Activated CD4-positive, alpha-beta T cell treated with anti-CD3 and anti-CD28 coated beads, Interleukin-2, amount 50 U/mL, for 24 hours (primary cell): ENCODE results near the gene METAP1.
"Not testable (repeated sequence)": the region's sequence is repeated elsewhere in the genome, so short reads cannot be mapped to it uniquely, and the experiment has no call there.

Source experiments
- DNase-seq, 2 donors: peaks; one replicate each; pipeline ENCODE4 v3.0.0-alpha.2; 2020; ENCODE audit warnings: low read depth in 1 of 2, low spot score in 1 of 2

METAP1 gene

GRCh38 chr4:98995183-98996055, at the start of gene METAP1:
Gene METAP1 (plus strand): TSS chr4:98995721. CDS start chr4:98995754, 33 bp downstream.
- peak; percentile 88 to 90 for DNase-seq

GRCh38 chr4:98946359-98946758, 49.2 kb upstream of the METAP1 start:
- DNase-seq, result no peak

GRCh38 chr4:98950925-98951324, 44.6 kb upstream of the METAP1 start:
- DNase-seq, result no peak

GRCh38 chr4:98951710-98952109, 43.8 kb upstream of the METAP1 start:
- no peak for DNase-seq

GRCh38 chr4:98955229-98955628, 40.3 kb upstream of the METAP1 start:
- DNase-seq, result no peak

GRCh38 chr4:98958065-98958464, 37.5 kb upstream of the METAP1 start:
- DNase-seq, result no peak

GRCh38 chr4:98959411-98959810, 36.1 kb upstream of the METAP1 start:
- DNase-seq, result no peak

GRCh38 chr4:98961770-98962169, 33.8 kb upstream of the METAP1 start:
- no peak for DNase-seq

GRCh38 chr4:98963538-98964433, 31.7 kb upstream of the METAP1 start:
- DNase-seq, result no peak

GRCh38 chr4:98966926-98967325, 28.6 kb upstream of the METAP1 start:
- no peak for DNase-seq

GRCh38 chr4:98967786-98968329, 27.7 kb upstream of the METAP1 start:
- DNase-seq, result no peak

GRCh38 chr4:98969878-98970785, 25.4 kb upstream of the METAP1 start:
- DNase-seq, result no peak

GRCh38 chr4:98976716-98977115, 18.8 kb upstream of the METAP1 start:
- no peak for DNase-seq

GRCh38 chr4:98977557-98977956, 18.0 kb upstream of the METAP1 start:
- DNase-seq, result no peak

GRCh38 chr4:98987720-98988119, 7.8 kb upstream of the METAP1 start:
- DNase-seq, result no peak

- not testable (repeated sequence) for DNase-seq
Measured at GRCh38 chr4:98992835-98993234, 2.7 kb upstream of the METAP1 start.

- DNase-seq, result no peak
Measured at GRCh38 chr4:98993419-98994071, 2.0 kb upstream of the METAP1 start.

- DNase-seq, result no peak
Measured at GRCh38 chr4:98994474-98995182, 893 bp upstream of the METAP1 start.

GRCh38 chr4:98996056-98996764, 689 bp downstream of the METAP1 start:
- peak in 1 of 2 donors; percentile 17 for DNase-seq
